ENCODE measurements around the gene NKX6-2. TPM values are rescaled to one million over a fixed set of nuclear protein-coding genes. Genes with fewer than 3 reads are reported as not detected.
"Not testable (repeated sequence)": the region's sequence is repeated elsewhere in the genome, so short reads cannot be mapped to it uniquely, and the experiment has no call there.

NKX6-2 gene
- total RNA-seq, 4 donors from 2014 or later, result not detected

- ATAC-seq, result no peak
- H3K27me3 ChIP-seq, result peaks cover 18% of the 10 kb centered on the region
- H3K4me1 ChIP-seq, result no peaks in the 10 kb centered on the region
- no peak overlapping the region for H3K4me3 ChIP-seq
- H3K27ac ChIP-seq, result no peak overlapping the region
- no peaks in the 10 kb centered on the region for H3K36me3 ChIP-seq
- H3K9me3 ChIP-seq, result no peaks in the 10 kb centered on the region
- 80% methylated on average over 11 of the region's 13 CpGs; no CpG with 5 or more reads in 1 of the 2 donors for WGBS, 2 donors (ENCODE audit: low coverage in 1 of 2)
- TF ChIP-seq POLR2A (IDR thresholded peaks at IDR 0.05) (no peak), CTCF (IDR thresholded peaks at IDR 0.05) (no peak), POLR2AphosphoS5 (IDR thresholded peaks at IDR 0.05) (no peak), EP300 (IDR thresholded peaks at IDR 0.05) (no peak)
These were observed 41.5 kb upstream of the NKX6-2 start for GRCh38 chr10:132827423-132827789.

GRCh38 chr10:132826524-132827422 is 40.8 kb upstream of the NKX6-2 start:
- Histone ChIP-seq H3K4me1 (no peaks in the 10 kb centered on the region), H3K27me3 (peaks cover 13% of the 10 kb centered on the region), H3K27ac (no peak overlapping the region), H3K36me3 (no peaks in the 10 kb centered on the region), H3K9me3 (no peaks in the 10 kb centered on the region), H3K4me3 (no peak overlapping the region)
- TF ChIP-seq CTCF (IDR thresholded peaks at IDR 0.05) (no peak), POLR2AphosphoS5 (IDR thresholded peaks at IDR 0.05) (no peak)
- WGBS, 2 donors (ENCODE audit: low coverage in 1 of 2), result 93 to 95% methylated on average over 6 to 11 of the region's 36 CpGs
- ATAC-seq, result no peak

- not testable (repeated sequence) for H3K27me3 ChIP-seq, H3K4me1 ChIP-seq, H3K4me3 ChIP-seq, ATAC-seq, H3K36me3 ChIP-seq, H3K27ac ChIP-seq, H3K9me3 ChIP-seq
- 92 to 100% methylated on average over 5 to 10 of the region's 34 CpGs for WGBS, 2 donors (ENCODE audit: low coverage in 1 of 2)
These were observed 40.0 kb upstream of the NKX6-2 start for GRCh38 chr10:132825783-132826523.

- H3K27me3 ChIP-seq, result peaks cover 44% of the 10 kb centered on the region
- no peak for ATAC-seq
- H3K4me1 ChIP-seq, result no peaks in the 10 kb centered on the region
- H3K36me3 ChIP-seq, result no peaks in the 10 kb centered on the region
- H3K9me3 ChIP-seq, result peaks cover 0 to 6% (median 0%) of the 10 kb centered on the region in 3 donors
- WGBS, 2 donors (ENCODE audit: low coverage in 1 of 2), result 93 to 94% methylated on average over 4 to 12 of the region's 13 CpGs
- TF ChIP-seq EP300 (IDR thresholded peaks at IDR 0.05) (no peak), CTCF (IDR thresholded peaks at IDR 0.05) (no peak), POLR2AphosphoS5 (IDR thresholded peaks at IDR 0.05) (no peak), POLR2A (IDR thresholded peaks at IDR 0.05) (no peak)
- no peak overlapping the region for H3K4me3 ChIP-seq
- no peak overlapping the region for H3K27ac ChIP-seq
These were observed 34.1 kb upstream of the NKX6-2 start for GRCh38 chr10:132820056-132820455.

GRCh38 chr10:132817701-132818211 is 31.8 kb upstream of the NKX6-2 start:
- Histone ChIP-seq H3K9me3 (peaks cover 0 to 6% (median 0%) of the 10 kb centered on the region in 3 donors), H3K27ac (no peak overlapping the region), H3K36me3 (no peaks in the 10 kb centered on the region), H3K27me3 (peaks cover 66% of the 10 kb centered on the region), H3K4me3 (no peak overlapping the region), H3K4me1 (no peaks in the 10 kb centered on the region)
- ATAC-seq, result no peak
- TF ChIP-seq CTCF (IDR thresholded peaks at IDR 0.05), result no peak
- no peak for TF ChIP-seq EP300 (IDR thresholded peaks at IDR 0.05)
- no peak for TF ChIP-seq POLR2A (IDR thresholded peaks at IDR 0.05)
- no peak for TF ChIP-seq POLR2AphosphoS5 (IDR thresholded peaks at IDR 0.05)
- 33 to 100% methylated on average over 1 to 2 of the region's 29 CpGs for WGBS, 2 donors (ENCODE audit: low coverage in 1 of 2)

All from gastroesophageal sphincter (tissue), 4 donors.